ENCODE measurements around the gene NCOA7.

NCOA7 gene

GRCh38 chr6:125819535-125820326 is 29.0 kb downstream of the NCOA7 start:
- TF ChIP-seq CTCF (IDR thresholded peaks at IDR 0.05; ENCODE audit: low read depth, low read length, missing control alignments): no peak
- DNase-seq (ENCODE audit: extremely low read depth, low read depth): no peak
- H3K4me3 ChIP-seq (replicated peaks; ENCODE audit: low read depth, low read length): no peak overlapping the region

- DNase-seq (ENCODE audit: extremely low read depth, low read depth): no peak
- no peak for TF ChIP-seq CTCF (IDR thresholded peaks at IDR 0.05; ENCODE audit: low read depth, low read length, missing control alignments)
- no peak overlapping the region for H3K4me3 ChIP-seq (replicated peaks; ENCODE audit: low read depth, low read length)
Measured at GRCh38 chr6:125821825-125822281, 31.1 kb downstream of the NCOA7 start.

- TF ChIP-seq CTCF (IDR thresholded peaks at IDR 0.05; ENCODE audit: low read depth, low read length, missing control alignments): no peak
- no peak for DNase-seq (ENCODE audit: extremely low read depth, low read depth)
- no peak overlapping the region for H3K4me3 ChIP-seq (replicated peaks; ENCODE audit: low read depth, low read length)
Measured at GRCh38 chr6:125823180-125823579, 32.4 kb downstream of the NCOA7 start.

GRCh38 chr6:125824946-125825771 is 34.4 kb downstream of the NCOA7 start:
- no peak for DNase-seq (ENCODE audit: extremely low read depth, low read depth)
- no peak for TF ChIP-seq CTCF (IDR thresholded peaks at IDR 0.05; ENCODE audit: low read depth, low read length, missing control alignments)
- no peak overlapping the region for H3K4me3 ChIP-seq (replicated peaks; ENCODE audit: low read depth, low read length)

- H3K4me3 ChIP-seq (replicated peaks; ENCODE audit: low read depth, low read length): no peak overlapping the region
- DNase-seq (ENCODE audit: extremely low read depth, low read depth): no peak
- TF ChIP-seq CTCF (IDR thresholded peaks at IDR 0.05; ENCODE audit: low read depth, low read length, missing control alignments): no peak
Measured at GRCh38 chr6:125826695-125827463, 36.1 kb downstream of the NCOA7 start.

- no peak for TF ChIP-seq CTCF (IDR thresholded peaks at IDR 0.05; ENCODE audit: low read depth, low read length, missing control alignments)
- no peak for DNase-seq (ENCODE audit: extremely low read depth, low read depth)
- H3K4me3 ChIP-seq (replicated peaks; ENCODE audit: low read depth, low read length): no peak overlapping the region
Measured at GRCh38 chr6:125827788-125828320, 37.1 kb downstream of the NCOA7 start.

Data from HFF-Myc (cell line).